ENCODE measurements around the gene TECPR1. TPM values are rescaled to one million over a fixed set of nuclear protein-coding genes. Genes with fewer than 3 reads are reported as not detected.

The TECPR1 gene
- total and polyA plus RNA-seq, 2 donors (not counting 3 experiments of a cell fraction or from before 2014, with no cell fraction given) = 12.3 to 97.5 TPM

DNA sequence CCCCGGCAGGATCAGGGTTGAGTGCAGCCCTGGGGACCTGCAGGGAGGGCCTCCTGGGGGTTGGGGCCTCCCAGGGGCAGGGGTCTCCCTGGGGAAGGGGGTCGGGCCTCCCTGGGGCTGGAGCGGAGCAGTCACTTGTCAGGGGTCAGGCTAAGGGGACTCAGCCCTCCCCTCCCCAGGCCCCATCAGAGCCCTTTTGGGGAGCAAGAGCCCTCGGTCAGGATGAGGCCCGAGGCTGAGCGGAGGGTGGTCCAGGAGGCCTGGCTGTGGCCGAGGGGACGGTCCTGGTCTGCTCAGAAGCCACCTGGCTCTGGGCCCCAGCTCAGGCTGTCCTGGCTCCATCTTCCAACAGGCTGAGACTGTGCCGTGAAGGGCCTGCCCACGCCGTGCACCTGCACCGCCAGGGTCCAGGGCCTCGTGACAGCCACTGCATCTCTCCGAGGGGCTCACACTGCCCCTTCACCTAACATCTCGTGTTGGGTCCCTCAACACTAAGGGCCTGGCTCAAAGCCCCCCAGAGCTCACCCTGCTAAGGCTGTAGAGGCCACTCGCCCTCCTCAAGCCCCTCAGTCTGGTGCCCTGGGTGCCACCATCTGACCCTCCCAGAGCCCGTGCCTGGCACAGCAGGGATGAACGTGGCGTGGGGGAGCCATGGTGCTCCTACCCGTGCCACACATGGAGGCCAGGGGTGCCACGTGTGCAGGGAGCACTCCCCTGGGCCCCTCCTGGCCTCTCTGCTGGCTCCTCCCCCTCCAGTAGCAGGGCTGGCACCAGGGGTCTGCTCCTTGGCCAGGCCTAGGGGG is 27.9 kb downstream of the TECPR1 start:
- no peak for FAIRE-seq
- no peak overlapping the region for H3K9ac ChIP-seq (replicated peaks; ENCODE audit: extremely low read depth, insufficient read depth, low read length)
- DNase-seq (ENCODE audit: low read depth, low spot score) = no peak
- H3K79me2 ChIP-seq (ENCODE audit: control insufficient read depth, insufficient read depth, low read length) = no peaks in the 10 kb centered on the region
- H2AFZ ChIP-seq (ENCODE audit: low read depth, low read length) = no peak overlapping the region
- no peaks in the 10 kb centered on the region for H4K20me1 ChIP-seq (replicated peaks; ENCODE audit: control insufficient read depth, extremely low read depth, insufficient read depth, low read length)
- H3K36me3 ChIP-seq (ENCODE audit: control insufficient read depth in 2 of 2, extremely low read depth in 1 of 2, insufficient read depth in 2 of 2, low read length in 2 of 2) = peaks cover 2 to 23% of the 10 kb centered on the region in 2 experiments
- no peaks in the 10 kb centered on the region for H3K9me1 ChIP-seq (replicated peaks; ENCODE audit: control insufficient read depth, extremely low read depth, insufficient read depth, low read length)
- POLR2A ChIA-PET = no interaction called here
- H3K9me3 ChIP-seq (replicated peaks; ENCODE audit: control insufficient read depth, insufficient read depth, low read length) = no peaks in the 10 kb centered on the region
- H3K4me2 ChIP-seq (ENCODE audit: insufficient read depth, low read length) = no peak overlapping the region
- dilution Hi-C loops (cut with MboI; ENCODE audit: extremely low pct_ligation_motif_present, low sequenced_read_pairs) (no loop called here), intact Hi-C loops (cut with micrococcal nuclease) (no loop called here)
- H3K4me3 ChIP-seq (replicated peaks in 1 of 3; ENCODE audit: insufficient read depth in 1 of 3, low read depth in 1 of 3, low read length in 3 of 3) = no peak overlapping the region
- H3K27ac ChIP-seq (ENCODE audit: insufficient read depth, low read depth, low read length) = no peak overlapping the region
- CTCF ChIA-PET = no interaction called here
- BruUV-seq (replicated peaks) = no TSS peak
- H3K4me1 ChIP-seq (ENCODE audit: control insufficient read depth, extremely low read depth, insufficient read depth, low read length) = no peaks in the 10 kb centered on the region
- H3K27me3 ChIP-seq (ENCODE audit: control insufficient read depth in 2 of 2, insufficient read depth in 2 of 2, low read length in 2 of 2) = no peaks in the 10 kb centered on the region
- TF ChIP-seq JUN (IDR thresholded peaks at IDR 0.05; ENCODE audit: borderline replicate concordance, insufficient read depth, insufficient read length, low read depth) (no peak), MYC (IDR thresholded peaks at IDR 0.05; ENCODE audit: low read depth, low read length) (no peak), POLR2A (IDR thresholded peaks at IDR 0.05; ENCODE audit: low read depth, low read length) (no peak), FOS (IDR thresholded peaks at IDR 0.05; ENCODE audit: borderline replicate concordance, insufficient read depth, low read length) (no peak), POLR2AphosphoS5 (IDR thresholded peaks at IDR 0.05; ENCODE audit: insufficient read depth, low read depth, low read length) (no peak)

DNA sequence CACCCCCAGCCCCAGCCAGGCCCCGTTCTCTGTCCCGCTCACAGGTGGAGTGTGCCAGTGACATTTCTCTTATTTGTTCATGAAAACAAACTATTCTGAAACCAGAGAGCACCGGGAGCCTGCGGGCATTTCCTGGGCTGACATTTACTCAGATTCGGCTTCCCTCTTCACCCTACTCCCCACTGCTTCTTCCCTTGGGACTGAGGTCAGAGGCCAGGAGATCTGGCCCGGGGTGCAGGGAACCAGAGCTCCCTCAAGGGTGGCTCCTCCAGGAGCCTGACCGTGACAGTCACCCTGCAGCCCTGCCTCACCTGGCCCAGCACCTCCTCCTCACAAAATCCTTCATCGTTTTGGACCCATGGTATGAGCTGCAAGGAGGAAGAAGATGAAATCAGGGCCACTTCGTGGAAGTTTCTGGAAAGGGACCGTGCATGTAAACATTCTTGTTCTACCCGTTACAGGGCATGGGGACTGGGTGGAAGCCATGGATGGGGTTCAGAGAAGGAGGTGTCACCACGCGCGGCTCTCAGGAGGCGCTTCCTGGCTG is 28.6 kb downstream of the TECPR1 start:
- intact Hi-C loops (cut with micrococcal nuclease) (no loop called here), dilution Hi-C loops (cut with MboI; ENCODE audit: extremely low pct_ligation_motif_present, low sequenced_read_pairs) (no loop called here)
- FAIRE-seq = no peak
- TF ChIP-seq FOS (IDR thresholded peaks at IDR 0.05; ENCODE audit: borderline replicate concordance, insufficient read depth, low read length) (no peak), GATA2 (IDR thresholded peaks at IDR 0.05; ENCODE audit: insufficient read depth, insufficient read length, low read depth, low read length) (no peak), POLR2AphosphoS5 (IDR thresholded peaks at IDR 0.05; ENCODE audit: insufficient read depth, low read depth, low read length) (no peak), MYC (IDR thresholded peaks at IDR 0.05; ENCODE audit: low read depth, low read length) (no peak), JUN (IDR thresholded peaks at IDR 0.05; ENCODE audit: borderline replicate concordance, insufficient read depth, insufficient read length, low read depth) (no peak), POLR2A (IDR thresholded peaks at IDR 0.05; ENCODE audit: low read depth, low read length) (no peak), EZH2 (IDR thresholded peaks at IDR 0.05; ENCODE audit: borderline replicate concordance, low read depth, low read length, severe bottlenecking) (no peak)
- TF ChIP-seq, protein P1, sequence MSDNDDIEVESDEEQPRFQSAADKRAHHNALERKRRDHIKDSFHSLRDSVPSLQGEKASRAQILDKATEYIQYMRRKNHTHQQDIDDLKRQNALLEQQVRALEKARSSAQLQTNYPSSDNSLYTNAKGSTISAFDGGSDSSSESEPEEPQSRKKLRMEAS (IDR thresholded peaks at IDR 0.05; ENCODE audit: insufficient read depth, insufficient read length) = no peak
- TF ChIP-seq, protein P2, sequence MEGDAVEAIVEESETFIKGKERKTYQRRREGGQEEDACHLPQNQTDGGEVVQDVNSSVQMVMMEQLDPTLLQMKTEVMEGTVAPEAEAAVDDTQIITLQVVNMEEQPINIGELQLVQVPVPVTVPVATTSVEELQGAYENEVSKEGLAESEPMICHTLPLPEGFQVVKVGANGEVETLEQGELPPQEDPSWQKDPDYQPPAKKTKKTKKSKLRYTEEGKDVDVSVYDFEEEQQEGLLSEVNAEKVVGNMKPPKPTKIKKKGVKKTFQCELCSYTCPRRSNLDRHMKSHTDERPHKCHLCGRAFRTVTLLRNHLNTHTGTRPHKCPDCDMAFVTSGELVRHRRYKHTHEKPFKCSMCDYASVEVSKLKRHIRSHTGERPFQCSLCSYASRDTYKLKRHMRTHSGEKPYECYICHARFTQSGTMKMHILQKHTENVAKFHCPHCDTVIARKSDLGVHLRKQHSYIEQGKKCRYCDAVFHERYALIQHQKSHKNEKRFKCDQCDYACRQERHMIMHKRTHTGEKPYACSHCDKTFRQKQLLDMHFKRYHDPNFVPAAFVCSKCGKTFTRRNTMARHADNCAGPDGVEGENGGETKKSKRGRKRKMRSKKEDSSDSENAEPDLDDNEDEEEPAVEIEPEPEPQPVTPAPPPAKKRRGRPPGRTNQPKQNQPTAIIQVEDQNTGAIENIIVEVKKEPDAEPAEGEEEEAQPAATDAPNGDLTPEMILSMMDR (IDR thresholded peaks at IDR 0.05; ENCODE audit: extremely low read depth in 1 of 2, insufficient read depth in 1 of 2, low read depth in 1 of 2, low read length in 2 of 2) = no peak
- no peak for DNase-seq (ENCODE audit: low read depth, low spot score)
- Histone ChIP-seq H3K36me3 (ENCODE audit: control insufficient read depth in 2 of 2, extremely low read depth in 1 of 2, insufficient read depth in 2 of 2, low read length in 2 of 2) (peaks cover 0 to 23% of the 10 kb centered on the region in 2 experiments), H4K20me1 (replicated peaks; ENCODE audit: control insufficient read depth, extremely low read depth, insufficient read depth, low read length) (no peaks in the 10 kb centered on the region), H3K4me2 (ENCODE audit: insufficient read depth, low read length) (no peak overlapping the region), H3K27me3 (ENCODE audit: control insufficient read depth in 2 of 2, insufficient read depth in 2 of 2, low read length in 2 of 2) (no peaks in the 10 kb centered on the region), H2AFZ (ENCODE audit: low read depth, low read length) (no peak overlapping the region), H3K79me2 (ENCODE audit: control insufficient read depth, insufficient read depth, low read length) (no peaks in the 10 kb centered on the region), H3K4me3 (replicated peaks in 1 of 3; ENCODE audit: insufficient read depth in 1 of 3, low read depth in 1 of 3, low read length in 3 of 3) (no peak overlapping the region), H3K9me1 (replicated peaks; ENCODE audit: control insufficient read depth, extremely low read depth, insufficient read depth, low read length) (no peaks in the 10 kb centered on the region), H3K4me1 (ENCODE audit: control insufficient read depth, extremely low read depth, insufficient read depth, low read length) (no peaks in the 10 kb centered on the region), H3K27ac (ENCODE audit: insufficient read depth, low read depth, low read length) (no peak overlapping the region), H3K9ac (replicated peaks; ENCODE audit: extremely low read depth, insufficient read depth, low read length) (no peak overlapping the region), H3K9me3 (replicated peaks; ENCODE audit: control insufficient read depth, insufficient read depth, low read length) (no peaks in the 10 kb centered on the region)
- ChIA-PET POLR2A (no interaction called here), CTCF (no interaction called here)
- no TSS peak for BruUV-seq (replicated peaks)
